Progenitor cell of endocrine pancreas (in vitro differentiated cells): ENCODE measurements around the gene POGLUT2. TPM values are rescaled to one million over a fixed set of nuclear protein-coding genes. Genes with fewer than 3 reads are reported as not detected.

Experiments used
- DNase-seq: peaks from one replicate; pipeline ENCODE4 v3.0.0; 2021; ENCODE audit warnings: low spot score; ENCODE audit not compliant: unreplicated experiment
- H3K27ac Mint-ChIP-seq: 2 replicates; pipeline ENCODE4 v1.8.0; 2021; ENCODE audit warnings: mild to moderate bottlenecking, moderate library complexity, mixed read lengths
- H3K27me3 Mint-ChIP-seq: 2 replicates; pipeline ENCODE4 v1.8.0; 2021; ENCODE audit warnings: mixed read lengths
- H3K36me3 Mint-ChIP-seq: 2 replicates; pipeline ENCODE4 v1.8.0; 2022; ENCODE audit warnings: mixed read lengths; ENCODE audit not compliant: insufficient read depth
- H3K4me1 Mint-ChIP-seq: 2 replicates; pipeline ENCODE4 v1.8.0; 2021; ENCODE audit warnings: low read depth, mixed read lengths
- H3K4me3 Mint-ChIP-seq: 2 replicates; pipeline ENCODE4 v1.8.0; 2021; ENCODE audit warnings: low read depth, mild to moderate bottlenecking, moderate library complexity, mixed read lengths
- H3K9me3 Mint-ChIP-seq: 2 replicates; pipeline ENCODE4 v1.8.0; 2021; ENCODE audit warnings: low read depth, mixed read lengths
- CTCF ChIP-seq: fragments of 200-600 bp; sonication (generic); IDR thresholded peaks from one replicate; pipeline ENCODE4 v1.5.0; 2021; ENCODE audit warnings: antibody characterized with exemption, mild to moderate bottlenecking; ENCODE audit not compliant: unreplicated experiment
- total RNA-seq: library from RNA; stranded (reverse); gene quantifications from 2 replicates; pipeline ENCODE4 v1.2.1, GENCODE V29; 2021

The POGLUT2 gene
- total RNA-seq, 1 donor from 2014 or later = 20.2 TPM

GRCh38 chr13:102761071-102761470 is 37.7 kb downstream of the POGLUT2 start:
- Mint-ChIP-seq H3K27me3 (no peaks in the 10 kb centered on the region), H3K27ac (no peak overlapping the region), H3K36me3 (no peaks in the 10 kb centered on the region), H3K4me1 (no peaks in the 10 kb centered on the region), H3K4me3 (no peak overlapping the region), H3K9me3 (no peaks in the 10 kb centered on the region)
- no peak for TF ChIP-seq CTCF
- DNase-seq = no peak

- TF ChIP-seq CTCF = no peak
- H3K4me3 Mint-ChIP-seq = no peak overlapping the region
- no peaks in the 10 kb centered on the region for H3K36me3 Mint-ChIP-seq
- DNase-seq = no peak
- H3K27me3 Mint-ChIP-seq = no peaks in the 10 kb centered on the region
- H3K9me3 Mint-ChIP-seq = no peaks in the 10 kb centered on the region
- H3K27ac Mint-ChIP-seq = no peak overlapping the region
- H3K4me1 Mint-ChIP-seq = no peaks in the 10 kb centered on the region
Observed at GRCh38 chr13:102758842-102759241, 39.9 kb downstream of the POGLUT2 start.

- DNase-seq = no peak
- Mint-ChIP-seq H3K4me3 (no peak overlapping the region), H3K27ac (no peak overlapping the region), H3K36me3 (no peaks in the 10 kb centered on the region), H3K27me3 (no peaks in the 10 kb centered on the region), H3K9me3 (peaks cover 3% of the 10 kb centered on the region), H3K4me1 (no peaks in the 10 kb centered on the region)
- no peak for TF ChIP-seq CTCF
Observed at GRCh38 chr13:102757006-102757405, 41.8 kb downstream of the POGLUT2 start.

- Mint-ChIP-seq H3K9me3 (peaks cover 14% of the 10 kb centered on the region), H3K27ac (no peak overlapping the region), H3K36me3 (no peaks in the 10 kb centered on the region), H3K4me3 (no peak overlapping the region), H3K27me3 (peaks cover 1% of the 10 kb centered on the region), H3K4me1 (no peaks in the 10 kb centered on the region)
- DNase-seq = no peak
- TF ChIP-seq CTCF = no peak
Observed at GRCh38 chr13:102751886-102752285, 46.9 kb downstream of the POGLUT2 start.

- Mint-ChIP-seq H3K9me3 (peaks cover 47% of the 10 kb centered on the region), H3K4me1 (no peaks in the 10 kb centered on the region), H3K27me3 (peaks cover 8% of the 10 kb centered on the region), H3K4me3 (no peak overlapping the region), H3K36me3 (no peaks in the 10 kb centered on the region), H3K27ac (no peak overlapping the region)
- TF ChIP-seq CTCF = no peak
- no peak for DNase-seq
Observed at GRCh38 chr13:102742506-102742905, 56.3 kb downstream of the POGLUT2 start.
